ENCODE measurements around the gene GYG2.
"Not testable (repeated sequence)": the region's sequence is repeated elsewhere in the genome, so short reads cannot be mapped to it uniquely, and the experiment has no call there.

GYG2 gene

GRCh38 chrX:2898846-2899512 is 70.2 kb downstream of the GYG2 start:
- no peak for DNase-seq (ENCODE audit: extremely low read depth in 1 of 2, low read depth in 1 of 2)

DNA sequence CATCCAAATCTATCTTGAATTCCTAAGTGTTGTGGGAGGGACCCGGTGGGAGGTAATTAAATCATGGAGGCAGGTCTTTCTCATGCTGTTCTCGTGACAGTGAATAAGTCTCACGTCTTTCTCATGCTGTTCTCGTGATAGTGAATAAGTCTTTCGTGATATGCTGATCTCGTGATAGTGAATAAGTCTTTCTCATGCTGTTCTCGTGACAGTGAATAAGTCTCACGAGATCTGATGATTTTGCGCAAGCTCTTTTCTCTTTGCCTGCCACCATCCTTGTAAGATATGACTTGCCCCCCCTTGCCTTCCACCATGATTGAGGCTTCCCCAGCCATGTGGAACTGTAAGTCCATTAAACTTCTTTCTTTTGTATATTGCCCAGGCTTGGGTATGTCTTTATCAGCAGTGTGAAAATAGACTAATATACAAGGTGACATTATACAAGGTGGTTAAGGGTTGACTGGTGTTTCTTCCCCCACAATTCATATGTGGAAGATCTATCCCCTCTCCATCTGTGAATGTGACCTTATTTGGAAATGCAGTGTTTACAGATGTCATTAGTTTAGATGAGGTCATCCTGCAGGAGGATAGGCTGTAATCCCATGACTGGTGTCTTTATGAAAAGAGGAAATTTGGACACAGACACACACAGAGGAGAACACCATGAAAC is 72.8 kb downstream of the GYG2 start:
- no peak for DNase-seq (ENCODE audit: extremely low read depth in 1 of 2, low read depth in 1 of 2)

DNA sequence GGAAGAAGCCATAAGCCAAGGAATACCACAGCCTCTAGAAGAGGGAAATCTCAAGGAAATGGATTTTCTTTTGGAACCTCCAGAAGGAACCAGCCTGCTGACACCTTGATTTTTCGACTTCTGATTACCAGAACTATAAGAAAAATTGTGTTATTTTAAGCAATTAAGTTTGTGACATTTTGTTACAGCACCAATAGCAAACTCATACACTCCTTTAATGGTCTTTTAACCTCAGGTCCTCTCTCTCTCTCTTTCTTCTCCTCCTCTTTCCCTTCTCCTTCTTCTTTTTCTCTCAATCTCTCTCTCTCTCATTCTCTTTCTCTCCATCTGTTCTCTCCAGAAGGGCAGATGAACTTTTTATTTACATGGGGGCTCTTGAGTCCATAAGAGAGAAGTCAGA is 74.1 kb downstream of the GYG2 start:
- no peak for DNase-seq (ENCODE audit: extremely low read depth in 1 of 2, low read depth in 1 of 2)

DNA sequence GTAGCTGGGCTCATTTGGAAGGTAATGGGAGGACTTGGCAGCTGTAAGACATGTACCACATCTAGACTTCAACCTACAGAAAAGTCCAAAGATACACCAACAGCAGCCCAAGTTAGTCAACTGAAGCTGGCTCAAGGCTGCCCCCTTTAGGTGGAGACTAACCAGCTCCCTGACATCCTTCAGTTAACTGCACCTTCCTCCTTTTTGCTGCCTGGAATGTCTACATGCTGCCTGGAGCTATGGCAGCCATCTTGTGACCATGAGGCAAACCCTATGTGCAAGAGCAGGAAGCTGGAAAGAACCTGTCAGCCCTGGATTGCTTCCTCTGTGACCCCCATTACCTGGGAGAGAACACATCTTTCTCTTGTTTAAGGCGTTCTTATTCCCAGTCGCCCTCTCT is 74.6 kb downstream of the GYG2 start:
- no peak for DNase-seq (ENCODE audit: extremely low read depth in 1 of 2, low read depth in 1 of 2)

DNA sequence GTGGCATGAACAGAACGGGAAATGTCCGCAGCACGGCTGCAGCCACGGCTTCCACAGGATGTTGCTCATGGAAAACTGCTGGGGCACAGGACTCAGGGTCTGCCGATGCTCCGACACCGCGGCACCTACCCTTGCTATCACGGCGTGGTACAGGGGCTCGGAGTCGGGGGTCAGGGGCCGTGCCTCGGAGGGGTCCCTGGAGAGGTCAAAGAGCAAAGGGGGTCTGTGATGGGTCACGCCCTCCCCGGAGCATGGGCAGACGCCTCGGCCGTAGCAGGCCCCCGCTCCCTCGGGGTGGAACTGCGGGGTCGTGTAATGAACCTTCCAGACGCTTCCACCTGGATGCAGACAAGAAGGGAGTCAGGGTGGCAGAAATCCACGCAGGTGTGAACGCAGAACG is 78.6 kb downstream of the GYG2 start:
- DNase-seq (ENCODE audit: extremely low read depth in 1 of 2, low read depth in 1 of 2): no peak

DNA sequence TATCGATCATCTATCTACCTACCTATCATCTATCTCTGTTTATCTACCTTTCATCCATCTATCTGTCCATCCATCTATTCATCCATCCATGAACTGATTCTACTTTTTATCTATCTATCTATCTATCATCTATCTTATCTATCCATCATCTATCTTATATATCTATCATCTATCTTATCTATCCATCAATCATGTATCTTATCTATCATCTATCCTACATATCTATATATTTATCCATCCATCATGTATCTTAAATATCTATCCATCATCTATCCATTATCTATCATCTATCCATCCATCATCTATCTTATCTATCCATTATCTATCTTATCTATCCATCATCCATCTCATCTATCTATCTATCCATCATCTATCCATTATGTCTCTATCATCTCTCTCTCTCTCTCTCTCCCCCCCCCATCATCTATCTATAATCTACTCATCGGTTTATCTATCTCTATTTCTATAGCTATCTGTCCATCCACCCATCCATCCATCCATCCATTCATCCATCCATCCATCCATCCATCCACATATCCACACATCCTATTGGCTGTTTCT is 79.5 kb downstream of the GYG2 start:
- DNase-seq (ENCODE audit: extremely low read depth in 1 of 2, low read depth in 1 of 2): no peak

- DNase-seq (ENCODE audit: extremely low read depth in 1 of 2, low read depth in 1 of 2): no peak
These were observed 81.4 kb downstream of the GYG2 start for GRCh38 chrX:2910109-2910508.

- DNase-seq (ENCODE audit: extremely low read depth in 1 of 2, low read depth in 1 of 2): no peak
These were observed 84.4 kb downstream of the GYG2 start for GRCh38 chrX:2913118-2913517.

DNA sequence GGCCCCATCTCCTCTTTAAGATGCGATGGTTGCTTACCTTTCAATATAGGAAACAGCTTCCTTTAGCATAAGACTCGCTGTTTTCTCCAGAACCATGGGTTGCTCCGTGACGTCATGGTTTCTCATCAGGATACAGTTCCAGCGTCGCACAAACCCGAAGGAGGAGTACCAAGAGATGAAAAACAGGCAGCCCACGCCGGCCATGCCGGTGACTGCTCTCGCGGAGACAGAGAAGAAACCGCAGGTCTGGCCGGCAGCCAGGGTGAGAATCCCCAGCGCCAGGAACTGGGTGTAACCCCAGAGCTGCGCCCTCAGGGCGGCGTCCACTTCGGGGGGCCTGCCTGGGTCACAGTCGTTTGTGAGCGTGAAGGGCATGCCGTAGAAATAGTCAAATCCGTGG is 89.0 kb downstream of the GYG2 start:
- DNase-seq (ENCODE audit: extremely low read depth in 1 of 2, low read depth in 1 of 2): no peak

DNA sequence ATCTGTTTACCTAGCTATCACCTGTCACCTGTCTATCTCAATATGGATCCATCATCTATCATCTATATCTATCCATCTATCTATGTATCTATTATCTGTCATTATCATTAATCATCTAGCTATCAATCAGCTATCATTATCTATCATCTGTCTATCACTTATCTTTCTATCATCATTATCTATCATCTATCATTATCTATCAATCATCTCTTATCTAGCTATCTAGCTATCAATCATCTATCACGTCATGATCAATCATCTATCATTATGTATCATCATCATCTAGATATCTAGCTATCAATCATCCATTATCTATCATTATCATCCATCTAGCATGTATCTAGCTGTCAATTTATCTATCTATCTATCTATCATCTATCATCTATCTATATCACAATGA is 92.5 kb downstream of the GYG2 start:
- DNase-seq (ENCODE audit: extremely low read depth in 1 of 2, low read depth in 1 of 2): no peak

- no peak for DNase-seq (ENCODE audit: extremely low read depth in 1 of 2, low read depth in 1 of 2)
These were observed 93.0 kb downstream of the GYG2 start for GRCh38 chrX:2921750-2922149.

DNA sequence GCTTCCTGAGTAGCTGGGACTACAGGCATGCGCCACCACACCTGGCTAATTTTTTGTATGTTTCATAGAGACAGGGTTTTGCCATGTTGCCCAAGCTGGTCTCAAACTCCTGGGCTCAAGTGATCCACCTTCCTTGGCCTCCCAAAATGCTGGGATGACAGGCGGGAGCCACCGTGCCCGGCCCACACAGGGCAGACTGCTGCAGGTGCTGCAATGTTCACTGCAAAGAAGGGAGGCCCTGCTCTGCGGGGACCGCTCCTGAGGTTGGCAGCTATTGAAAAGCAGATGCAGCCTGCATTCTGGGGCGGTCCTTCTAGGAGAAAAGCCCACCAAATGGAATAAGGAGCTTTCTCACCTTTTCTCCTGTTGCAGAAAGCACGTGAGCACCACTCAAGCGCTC is 95.4 kb downstream of the GYG2 start:
- DNase-seq (ENCODE audit: extremely low read depth in 1 of 2, low read depth in 1 of 2): no peak

- DNase-seq (ENCODE audit: extremely low read depth in 1 of 2, low read depth in 1 of 2): not testable (repeated sequence)
These were observed 97.5 kb downstream of the GYG2 start for GRCh38 chrX:2926255-2926654.

GRCh38 chrX:2926664-2927275 is 98.0 kb downstream of the GYG2 start:
- DNase-seq (ENCODE audit: extremely low read depth in 1 of 2, low read depth in 1 of 2): no peak

DNA sequence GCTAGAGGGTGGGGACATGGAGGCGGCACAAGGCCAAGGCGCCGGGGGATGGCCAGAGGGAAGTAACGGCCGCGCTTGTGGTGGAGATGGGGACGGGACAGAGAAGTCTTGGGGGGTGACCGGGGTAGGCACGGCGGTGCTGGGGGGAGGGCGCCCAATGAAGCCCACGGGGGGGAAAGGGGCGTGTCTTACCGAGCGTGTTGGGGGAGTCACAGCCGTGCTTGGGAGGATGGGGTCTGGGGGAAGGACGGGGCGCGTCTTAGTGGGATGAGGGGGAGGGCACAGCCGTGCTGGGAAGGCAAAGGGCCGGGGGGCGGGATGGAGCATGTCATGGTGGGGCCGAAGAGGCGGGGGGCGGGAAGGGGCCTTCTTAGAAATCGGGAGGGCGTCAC is 99.5 kb downstream of the GYG2 start:
- DNase-seq (ENCODE audit: extremely low read depth in 1 of 2, low read depth in 1 of 2): no peak

GRCh38 chrX:2928583-2929434 is 100.1 kb downstream of the GYG2 start, which contains the start of gene ARSD:
TSS of gene ARSD (minus strand) at chrX:2929339. CDS start at chrX:2929275, 64 bp downstream.
- DNase-seq (ENCODE audit: extremely low read depth in 1 of 2, low read depth in 1 of 2): peak; percentile 17 to 25

DNA sequence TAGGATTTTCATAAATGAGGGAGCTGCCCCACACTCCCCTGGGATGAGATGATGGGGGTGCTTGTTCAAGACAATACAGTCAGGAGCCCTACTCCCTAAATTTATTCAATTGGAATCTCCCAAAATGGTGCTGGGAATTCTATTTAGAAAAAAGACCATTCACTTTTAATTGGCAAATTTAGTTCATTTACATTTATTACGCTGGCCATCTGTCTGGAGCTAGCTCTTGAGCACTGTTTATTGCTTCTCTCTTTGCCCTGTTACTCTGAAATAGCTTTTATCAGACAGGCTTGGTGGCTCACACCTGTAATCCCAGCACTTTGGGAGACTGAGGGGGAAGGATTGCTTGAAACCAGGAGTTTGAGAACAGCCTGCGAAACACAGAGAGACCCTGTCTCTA is 102.4 kb downstream of the GYG2 start:
- DNase-seq (ENCODE audit: extremely low read depth in 1 of 2, low read depth in 1 of 2): no peak

GRCh38 chrX:2931612-2932011 is 102.9 kb downstream of the GYG2 start:
- no peak for DNase-seq (ENCODE audit: extremely low read depth in 1 of 2, low read depth in 1 of 2)

Data from stimulated activated CD8-positive, alpha-beta memory T cell treated with anti-CD3 and anti-CD28 coated beads, Interleukin-7, amount 100 ng/mL, for 48 hours (primary cell).